ENCODE data around the gene CDH24. TPM values are rescaled to one million over a fixed set of nuclear protein-coding genes. Genes with fewer than 3 reads are reported as not detected.

The CDH24 gene
- total and polyA plus RNA-seq, 9 of the 15 experiments (the other 6 are each of a cell fraction or from before 2014, with no cell fraction given): 0.04 to 16.2 (median 4.9) TPM

DNA sequence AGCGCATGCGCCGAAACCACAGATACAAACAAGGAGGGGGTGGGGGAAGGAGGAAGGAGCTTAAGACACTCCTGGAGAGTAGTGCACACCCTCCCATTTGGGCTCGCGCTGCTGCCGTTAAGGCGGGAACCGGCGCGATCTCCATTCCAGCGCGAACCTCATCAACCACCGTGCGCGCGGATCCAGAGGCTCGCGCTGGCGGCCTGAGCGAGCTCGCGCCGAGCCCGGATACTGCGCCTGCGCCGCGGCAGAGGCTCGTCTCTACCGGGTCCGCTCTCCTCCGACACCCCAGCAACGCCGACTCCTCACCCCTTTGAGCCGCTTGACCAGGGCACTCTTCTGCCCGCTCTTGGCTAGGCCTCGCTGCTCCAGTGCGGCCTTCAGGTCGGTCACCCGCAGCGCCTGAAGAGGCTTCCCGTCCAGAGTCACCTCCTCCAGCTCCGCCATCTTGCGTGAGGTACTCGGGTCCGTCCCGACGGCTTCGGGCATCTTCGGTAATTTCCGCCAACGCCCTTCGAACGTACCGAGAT is 37.4 kb upstream of the CDH24 start, which contains the start of gene ACIN1 (continued):
- TF ChIP-seq ZNF24 (IDR thresholded peaks at IDR 0.05) (no peak), ELF1 (tag; IDR thresholded peaks at IDR 0.05) (no peak), FOXM1 (IDR thresholded peaks at IDR 0.05; ENCODE audit: low read depth) (no peak), FOXM1 (CRISPR knock-in tag; IDR thresholded peaks at IDR 0.05; ENCODE audit: low read depth) (peak; percentile 91; the same call in 1 of the 2 replicates), MCM7 (IDR thresholded peaks at IDR 0.05) (no peak), HCFC1 (IDR thresholded peaks at IDR 0.05; ENCODE audit: low read depth, low read length) (peak; percentile 21; the same call in 1 of the 2 replicates), ETV5 (CRISPR knock-in tag; IDR thresholded peaks at IDR 0.05; ENCODE audit: low read depth) (peak; percentile 70), TGIF2 (CRISPR knock-in tag; IDR thresholded peaks at IDR 0.05) (no peak), ERF (CRISPR knock-in tag; IDR thresholded peaks at IDR 0.05) (0 out of 2 replicates have a peak, but pooled peaks have one; percentile 85), POLR2G (IDR thresholded peaks at IDR 0.05; ENCODE audit: low read depth, low read length) (peak; percentile 96), KLF6 (CRISPR knock-in tag; IDR thresholded peaks at IDR 0.05; ENCODE audit: borderline replicate concordance) (no peak), WHSC1 (IDR thresholded peaks at IDR 0.05; ENCODE audit: low read length) (no peak), CCNT2 (IDR thresholded peaks at IDR 0.05; ENCODE audit: borderline replicate concordance, extremely low read depth, insufficient read length, low read depth, low read length) (peak; percentile 33), NR1H2 (CRISPR knock-in tag; IDR thresholded peaks at IDR 0.05) (0 out of 2 replicates have a peak, but pooled peaks have one; percentile 51), HMG20B (CRISPR knock-in tag; IDR thresholded peaks at IDR 0.05) (no peak), RHOXF2B (CRISPR knock-in tag; conservative IDR thresholded peaks at IDR 0.05) (0 out of 2 replicates have a peak, but pooled peaks have one; percentile 44), ZBTB17 (CRISPR knock-in tag; IDR thresholded peaks at IDR 0.05) (peak; percentile 62; the same call in 1 of the 2 replicates)
- TF ChIP-seq, protein P1, sequence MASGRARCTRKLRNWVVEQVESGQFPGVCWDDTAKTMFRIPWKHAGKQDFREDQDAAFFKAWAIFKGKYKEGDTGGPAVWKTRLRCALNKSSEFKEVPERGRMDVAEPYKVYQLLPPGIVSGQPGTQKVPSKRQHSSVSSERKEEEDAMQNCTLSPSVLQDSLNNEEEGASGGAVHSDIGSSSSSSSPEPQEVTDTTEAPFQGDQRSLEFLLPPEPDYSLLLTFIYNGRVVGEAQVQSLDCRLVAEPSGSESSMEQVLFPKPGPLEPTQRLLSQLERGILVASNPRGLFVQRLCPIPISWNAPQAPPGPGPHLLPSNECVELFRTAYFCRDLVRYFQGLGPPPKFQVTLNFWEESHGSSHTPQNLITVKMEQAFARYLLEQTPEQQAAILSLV (tag; IDR thresholded peaks at IDR 0.05): no peak
